Body of pancreas (tissue), 4 donors: Measurements from ENCODE around the gene IGF2BP3.

ENCODE experiments used
- POLR2A ChIP-seq, 3 donors: fragments of 450-650 bp; IDR thresholded peaks; one replicate each; pipeline ENCODE4 v1.6.1; 2016; ENCODE audit warnings: antibody characterized with exemption in 3 of 3, mild to moderate bottlenecking in 2 of 3
- TF ChIP-seq, protein P1 (sequence below), 7 experiments: fragments of 450-650 bp in 4 of 7; fragments of 200-600 bp in 3 of 7; sonication (generic) in 3 of 7; IDR thresholded peaks; one replicate each; pipeline ENCODE4 v1.5.1; 2016 to 2019; ENCODE audit warnings: antibody characterized with exemption in 7 of 7

DNA sequence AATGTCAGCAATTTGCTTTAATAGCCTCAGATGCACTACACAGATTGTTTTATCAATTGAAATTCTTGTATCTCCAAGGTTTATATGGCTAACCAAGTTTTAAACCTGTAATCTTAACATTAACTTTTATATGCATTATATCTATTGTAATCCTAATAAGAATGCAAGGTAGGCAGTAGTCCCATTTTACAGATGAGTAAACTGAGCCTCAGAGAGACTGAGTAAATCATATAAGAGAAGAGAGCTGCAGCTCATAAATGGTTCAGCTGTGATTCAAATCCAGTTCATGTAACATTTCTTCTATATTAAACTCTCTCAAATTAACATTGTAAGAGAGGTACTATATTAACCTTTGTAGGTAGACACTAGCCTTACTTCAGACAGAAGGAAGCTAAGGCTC lies 127.2 kb downstream of the IGF2BP3 start:
- TF ChIP-seq, protein P1, sequence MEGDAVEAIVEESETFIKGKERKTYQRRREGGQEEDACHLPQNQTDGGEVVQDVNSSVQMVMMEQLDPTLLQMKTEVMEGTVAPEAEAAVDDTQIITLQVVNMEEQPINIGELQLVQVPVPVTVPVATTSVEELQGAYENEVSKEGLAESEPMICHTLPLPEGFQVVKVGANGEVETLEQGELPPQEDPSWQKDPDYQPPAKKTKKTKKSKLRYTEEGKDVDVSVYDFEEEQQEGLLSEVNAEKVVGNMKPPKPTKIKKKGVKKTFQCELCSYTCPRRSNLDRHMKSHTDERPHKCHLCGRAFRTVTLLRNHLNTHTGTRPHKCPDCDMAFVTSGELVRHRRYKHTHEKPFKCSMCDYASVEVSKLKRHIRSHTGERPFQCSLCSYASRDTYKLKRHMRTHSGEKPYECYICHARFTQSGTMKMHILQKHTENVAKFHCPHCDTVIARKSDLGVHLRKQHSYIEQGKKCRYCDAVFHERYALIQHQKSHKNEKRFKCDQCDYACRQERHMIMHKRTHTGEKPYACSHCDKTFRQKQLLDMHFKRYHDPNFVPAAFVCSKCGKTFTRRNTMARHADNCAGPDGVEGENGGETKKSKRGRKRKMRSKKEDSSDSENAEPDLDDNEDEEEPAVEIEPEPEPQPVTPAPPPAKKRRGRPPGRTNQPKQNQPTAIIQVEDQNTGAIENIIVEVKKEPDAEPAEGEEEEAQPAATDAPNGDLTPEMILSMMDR (IDR thresholded peaks at IDR 0.05), result no peak
- no peak for TF ChIP-seq POLR2A (IDR thresholded peaks at IDR 0.05)
